Activated CD4-positive, alpha-beta T cell treated with anti-CD3 and anti-CD28 coated beads, Interleukin-2, Interleukin-4, amounts not matched to agents 100 ng/mL and 50 ng/mL, durations not matched to agents 16 hours and 8 hours (primary cell): ENCODE measurements around the gene IL19.
"Not testable (repeated sequence)": the region's sequence is repeated elsewhere in the genome, so short reads cannot be mapped to it uniquely, and the experiment has no call there.

Source experiments
- DNase-seq: peaks from one replicate; pipeline ENCODE4 v3.0.0-alpha.2; 2020; ENCODE audit warnings: low spot score

The IL19 gene

DNA sequence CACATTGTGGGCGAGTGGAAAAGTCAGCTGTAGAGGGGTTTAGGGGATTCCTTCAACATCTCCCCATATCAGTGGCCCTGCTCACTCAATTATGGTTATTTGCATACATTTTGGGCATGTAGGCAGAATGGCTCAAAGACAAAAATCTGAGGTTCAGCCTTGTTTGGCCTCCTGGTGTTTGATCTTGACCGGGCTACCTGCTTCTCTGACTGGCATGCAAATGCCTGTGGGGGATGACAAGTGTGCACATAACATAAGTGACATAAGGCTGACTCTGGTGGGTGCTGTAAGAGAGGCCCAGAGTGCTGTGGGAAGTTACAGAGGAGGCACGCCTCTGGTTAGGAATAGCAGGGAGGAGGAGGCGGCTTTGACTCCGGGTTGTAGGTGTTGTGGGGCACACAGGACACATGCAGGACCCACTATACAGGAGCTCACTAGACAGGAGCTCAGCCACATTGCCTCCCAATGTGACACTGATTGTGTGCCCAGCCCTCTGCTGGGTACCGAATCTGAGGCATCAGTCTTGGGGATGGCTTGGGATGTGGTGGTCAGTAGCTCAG is 29.4 kb upstream of the IL19 start:
- DNase-seq, result no peak

DNA sequence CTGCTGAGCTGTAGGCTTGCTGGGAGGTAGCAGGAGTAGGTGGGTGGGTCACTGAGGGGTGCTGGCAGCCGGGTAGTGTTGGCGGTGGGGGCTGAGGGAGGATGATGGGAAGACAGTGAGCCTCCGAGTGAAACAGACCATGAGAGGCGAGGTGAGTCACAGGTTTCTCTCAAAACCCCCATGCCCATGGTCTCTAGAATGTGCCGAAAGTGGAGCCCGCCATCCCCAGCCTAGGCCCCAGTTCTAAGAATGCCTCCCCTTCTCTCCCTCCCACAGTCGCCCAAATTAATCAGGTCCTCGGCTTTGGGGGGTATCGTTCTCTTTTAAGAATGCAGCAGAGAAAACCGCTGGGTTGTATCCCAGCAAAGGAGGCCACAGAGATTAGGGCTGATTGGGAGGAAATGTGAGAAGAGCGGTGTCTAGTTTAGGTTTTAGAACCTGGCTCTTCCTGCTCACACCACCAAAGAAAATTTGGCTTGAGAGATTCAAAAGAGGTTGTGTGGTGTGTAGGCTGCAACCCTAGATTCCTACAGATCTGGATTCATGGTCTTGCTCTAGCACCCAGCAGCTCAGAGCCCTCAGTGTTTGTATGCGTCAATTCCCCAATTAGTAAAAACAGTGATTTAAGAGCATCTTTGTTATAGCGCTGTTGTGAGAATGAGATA is 27.7 kb upstream of the IL19 start:
- peak; percentile 49 for DNase-seq

DNA sequence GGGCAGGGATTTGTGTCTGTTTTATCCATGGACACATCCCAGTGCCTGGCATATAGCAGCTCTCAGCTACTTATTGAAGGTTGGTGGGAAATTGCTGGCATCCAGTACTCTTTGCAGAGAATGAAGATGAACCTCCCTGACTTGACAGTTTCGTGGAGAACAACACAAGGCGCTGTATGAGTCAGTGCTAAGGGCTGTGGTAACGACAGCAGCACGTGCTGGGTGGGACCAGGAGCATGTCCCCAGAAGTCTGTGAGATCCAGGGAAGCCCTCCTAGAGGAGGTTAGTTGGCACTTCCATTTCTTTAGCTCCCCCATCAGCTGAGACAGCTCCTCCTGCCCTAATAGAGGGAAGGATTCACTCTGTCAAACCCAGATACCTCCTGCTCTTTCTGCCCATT is 25.9 kb upstream of the IL19 start:
- DNase-seq, result peak; percentile 70

DNA sequence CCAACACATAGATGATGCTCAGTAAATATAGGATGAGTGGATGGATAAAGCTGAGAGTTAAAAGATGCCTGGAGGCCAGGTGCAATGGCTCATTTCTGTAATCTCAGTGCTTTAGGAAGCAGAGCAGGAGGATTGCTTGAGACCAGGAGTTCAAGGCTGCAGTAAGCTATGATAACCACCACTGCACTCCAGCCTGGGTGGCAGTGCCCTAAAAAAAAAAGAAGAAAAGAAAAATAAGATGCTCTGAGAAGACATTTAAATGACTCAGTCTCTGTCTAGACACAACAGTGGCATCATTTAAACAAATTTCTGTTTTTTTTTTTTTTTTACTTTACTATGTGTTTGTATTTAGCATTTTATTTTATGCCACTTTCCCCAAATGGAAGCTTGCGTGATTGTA is 25.3 kb upstream of the IL19 start:
- DNase-seq, result no peak

DNA sequence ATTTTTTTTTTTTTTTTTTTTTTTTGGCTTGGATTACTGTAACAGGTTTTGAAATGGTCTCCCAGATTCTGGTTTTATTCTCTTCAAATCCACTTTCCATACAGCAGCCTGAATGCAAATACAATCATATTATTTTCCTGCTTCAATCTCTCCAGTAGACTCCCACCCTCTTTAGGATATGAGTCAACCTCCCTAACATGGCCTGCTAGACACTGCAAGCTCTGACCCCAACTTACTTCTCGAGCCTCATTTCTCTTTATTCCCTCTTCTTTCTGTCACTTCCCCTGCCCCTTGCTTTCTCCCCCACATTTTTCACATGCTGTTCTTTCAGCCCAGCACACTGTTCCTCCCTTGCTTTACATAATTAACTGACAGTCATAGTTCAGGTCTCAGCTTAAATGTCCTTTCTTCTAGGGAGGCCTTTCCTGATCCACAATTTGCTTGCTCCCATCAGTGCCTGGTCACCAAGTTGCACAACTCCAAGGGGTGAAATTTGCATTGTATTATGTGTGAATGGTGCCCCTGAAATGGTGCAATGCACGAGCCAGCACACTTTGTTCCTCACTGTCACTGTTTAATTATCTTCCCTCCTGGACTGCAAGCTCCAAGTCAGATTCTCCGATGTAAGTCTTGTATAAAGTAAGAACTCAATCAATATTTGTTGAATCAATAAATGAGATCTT is 22.1 kb upstream of the IL19 start:
- DNase-seq, result no peak

DNA sequence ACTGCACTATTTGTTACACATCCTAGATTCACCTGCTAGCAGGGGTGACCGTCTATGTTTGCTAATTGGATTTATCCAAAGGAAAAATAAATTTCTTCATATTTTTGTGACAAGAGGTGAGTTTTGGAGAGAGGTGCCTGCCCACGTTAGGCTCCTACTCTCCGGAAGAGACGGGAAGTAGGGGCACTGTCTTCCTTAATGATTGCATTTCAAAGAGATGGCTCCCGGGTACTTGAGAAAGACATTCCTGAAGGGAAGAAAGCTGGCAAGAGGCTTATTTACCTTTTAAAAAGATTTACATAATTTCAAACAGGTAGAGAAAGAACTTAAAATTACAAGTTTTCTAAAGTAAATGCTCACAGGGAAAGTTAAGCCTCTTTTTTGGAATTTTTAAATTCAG is 18.7 kb upstream of the IL19 start:
- DNase-seq, result no peak

DNA sequence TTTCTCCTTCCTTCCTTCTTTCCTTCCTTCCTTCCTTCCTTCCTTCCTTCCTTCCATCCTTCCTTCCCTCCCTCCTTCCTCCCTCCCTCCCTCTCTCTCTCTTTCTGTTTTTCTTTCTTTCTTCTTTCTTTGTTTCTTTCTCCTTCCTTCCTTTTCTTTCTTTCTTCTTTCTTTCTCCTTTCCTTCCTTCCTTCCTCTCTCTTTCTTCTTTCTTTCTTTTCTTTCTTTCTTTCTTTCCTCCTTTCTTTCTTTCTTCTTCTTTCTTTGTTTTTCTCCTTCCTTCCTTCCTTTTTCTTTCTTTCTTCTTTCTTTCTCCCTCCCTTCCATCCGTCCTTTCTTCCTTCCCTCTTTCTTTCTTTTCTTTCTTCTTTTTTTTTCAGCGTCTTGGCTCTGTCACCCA is 18.1 kb upstream of the IL19 start:
- DNase-seq, result no peak

DNA sequence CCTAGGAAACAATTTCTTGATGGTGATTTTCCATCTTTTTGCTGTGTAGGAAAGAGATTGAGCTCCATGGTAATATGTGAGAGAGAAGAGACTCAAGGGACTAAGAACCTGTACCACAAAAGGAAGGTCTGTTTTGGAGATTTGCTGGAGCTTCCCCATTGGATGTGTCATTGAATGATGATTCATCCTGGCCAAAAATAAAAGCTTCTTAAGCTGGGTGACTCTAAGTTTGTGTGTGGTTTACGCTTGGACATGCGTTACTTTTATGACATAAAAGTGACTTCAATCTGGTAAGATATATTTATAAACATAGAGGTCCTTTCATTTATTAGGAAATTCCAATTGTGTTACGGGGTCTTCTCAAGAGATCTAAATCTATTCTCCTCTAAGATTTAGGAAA is 17.4 kb upstream of the IL19 start:
- no peak for DNase-seq

DNA sequence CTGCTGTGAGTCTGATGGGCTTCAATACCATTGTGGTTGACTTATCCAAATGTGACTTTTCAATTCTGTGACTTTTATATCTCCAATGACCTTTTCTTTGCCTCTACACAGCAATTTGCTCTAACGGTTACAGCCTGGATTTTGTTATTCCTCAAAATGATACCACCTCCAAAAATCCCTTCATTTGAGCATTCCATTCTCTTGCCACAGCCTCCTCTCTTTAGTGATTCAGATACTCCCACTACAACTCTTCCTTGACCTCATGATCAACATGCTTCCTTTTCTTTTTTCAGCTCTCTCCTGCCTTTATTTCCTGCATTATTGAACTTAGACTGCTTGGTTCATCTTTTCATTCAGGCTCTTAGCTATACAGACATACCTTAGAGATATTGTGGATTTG is 16.6 kb upstream of the IL19 start:
- no peak for DNase-seq

DNA sequence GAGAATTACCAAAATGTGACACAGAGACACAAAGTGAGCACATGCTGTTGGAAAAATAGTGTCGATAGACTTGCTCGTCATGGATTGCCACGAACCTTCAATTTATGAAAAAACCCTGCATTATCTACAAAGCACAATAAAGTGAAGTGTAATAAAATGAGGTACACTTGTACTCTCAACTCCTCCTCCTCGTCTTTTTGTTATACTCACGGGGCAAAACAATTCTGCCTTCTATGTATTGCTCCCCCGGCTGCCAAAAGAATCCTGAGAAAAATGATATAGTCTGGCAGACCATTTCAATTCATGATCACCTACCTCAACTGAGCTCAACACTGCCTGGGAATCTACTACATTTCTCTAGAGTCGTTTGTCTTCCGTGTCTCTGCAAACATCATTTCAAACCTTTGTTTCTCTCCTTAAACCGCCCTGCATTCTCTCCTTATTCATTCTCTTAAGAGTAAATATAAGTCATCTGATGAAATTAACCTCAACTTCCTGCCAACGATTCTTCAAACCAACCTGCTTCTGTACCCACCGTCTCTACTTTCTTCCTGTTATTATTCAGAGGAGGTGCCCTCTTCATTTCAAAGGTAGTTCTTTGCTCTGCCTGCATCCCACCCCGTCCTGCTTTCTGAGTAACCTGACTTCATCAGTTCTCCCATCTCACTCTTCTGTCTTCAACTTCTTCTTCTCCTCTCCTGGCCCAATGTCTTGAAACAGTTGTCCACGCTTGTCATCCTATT is 12.9 kb upstream of the IL19 start:
- peak; percentile 80 for DNase-seq

DNA sequence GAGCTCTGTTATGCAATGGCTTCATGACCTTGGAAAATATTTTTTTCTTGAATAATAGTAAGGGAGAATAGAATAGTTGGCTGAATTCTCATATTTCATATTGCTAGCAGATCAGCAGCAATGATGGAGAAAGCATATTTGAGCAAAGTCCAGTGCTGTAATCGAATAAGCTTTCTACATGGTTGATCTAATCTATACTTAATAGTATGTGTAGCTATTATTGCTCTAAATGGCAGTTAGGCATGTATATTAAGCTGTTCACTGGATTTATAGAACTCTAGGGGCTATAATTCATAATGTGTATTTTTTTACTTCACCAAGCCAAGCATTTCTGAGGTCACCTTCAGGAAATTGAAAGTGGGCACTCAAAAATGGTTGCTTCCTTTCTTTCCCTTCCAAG is 10.0 kb upstream of the IL19 start:
- no peak for DNase-seq

DNA sequence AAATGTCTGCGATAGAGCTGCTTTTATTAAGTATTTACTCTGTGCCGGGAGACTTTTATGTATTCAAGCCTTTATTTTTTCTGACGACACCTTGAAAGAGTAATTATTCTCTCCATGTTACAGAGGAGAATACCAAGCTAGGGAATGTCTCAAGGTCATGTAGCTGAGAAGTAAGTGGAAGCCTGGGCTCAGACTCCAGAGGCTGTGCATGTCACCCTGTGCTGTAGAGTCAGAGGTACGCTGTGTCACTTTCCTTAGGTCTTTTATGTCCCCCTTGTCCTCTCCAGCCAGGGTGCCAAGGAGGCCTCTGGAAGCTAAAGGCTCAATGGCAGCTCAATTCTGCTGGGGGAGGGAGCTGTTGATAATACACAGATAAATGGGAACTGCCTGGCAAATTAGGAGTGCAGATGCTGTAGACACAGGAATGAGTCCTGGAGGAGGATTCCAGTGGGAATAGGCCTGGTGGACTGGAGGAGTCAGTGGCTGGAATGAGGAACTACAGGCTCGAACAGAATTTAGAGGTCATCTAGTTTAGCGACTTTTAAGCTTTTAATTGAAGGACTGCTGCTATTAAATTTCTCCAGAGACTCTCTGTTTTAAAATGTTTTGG is 9.3 kb upstream of the IL19 start:
- DNase-seq, result no peak

DNA sequence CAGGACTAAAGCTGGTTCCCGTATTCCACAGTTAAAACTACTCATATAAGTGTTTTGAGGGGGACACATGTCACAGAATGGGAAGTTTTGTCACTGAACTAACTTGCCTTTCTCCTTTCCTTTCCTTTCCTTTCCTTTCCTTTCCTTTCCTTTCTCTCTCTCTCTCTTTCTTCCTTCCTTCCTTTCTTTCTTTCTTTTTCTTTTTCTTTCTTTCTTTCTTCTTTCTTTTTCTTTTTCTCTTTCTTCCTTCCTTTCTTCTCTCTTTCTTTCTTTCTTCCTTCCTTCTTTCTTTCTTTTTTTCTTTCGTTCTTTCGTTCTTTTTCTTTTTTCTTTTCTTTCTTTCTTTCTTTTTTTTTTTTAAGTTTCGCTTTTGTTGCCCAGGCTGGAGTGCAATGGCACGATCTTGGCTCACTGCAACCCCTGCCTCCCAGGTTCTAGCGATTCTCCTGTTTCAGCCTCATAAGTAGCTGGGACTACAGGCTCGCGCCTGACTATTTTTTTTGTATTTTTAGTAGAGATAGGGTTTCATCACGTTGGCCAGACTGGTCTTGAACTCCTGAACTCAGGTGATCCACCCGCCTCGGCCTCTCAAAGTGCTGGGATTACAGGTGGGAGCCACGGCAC is 7.7 kb upstream of the IL19 start:
- DNase-seq, result not testable (repeated sequence)

DNA sequence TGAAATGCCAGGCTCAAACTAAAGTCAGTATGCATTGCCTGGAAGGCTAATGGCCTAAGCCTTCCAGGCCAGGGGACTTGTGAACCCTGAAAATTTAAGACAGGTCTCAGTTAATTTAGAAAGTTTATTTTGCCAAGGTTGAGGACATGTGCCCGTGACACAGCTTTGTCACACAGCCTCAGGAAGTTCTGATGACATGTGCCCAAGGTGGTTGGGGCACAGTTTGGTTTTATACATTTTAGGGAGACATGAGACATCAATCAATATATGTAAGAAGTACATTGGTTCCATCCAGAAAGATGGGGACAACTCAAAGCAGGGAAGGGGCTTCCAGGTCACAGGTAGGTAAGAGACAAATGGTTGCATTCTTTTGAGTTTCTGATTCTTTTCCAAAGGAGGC is 4.8 kb upstream of the IL19 start:
- not testable (repeated sequence) for DNase-seq

DNA sequence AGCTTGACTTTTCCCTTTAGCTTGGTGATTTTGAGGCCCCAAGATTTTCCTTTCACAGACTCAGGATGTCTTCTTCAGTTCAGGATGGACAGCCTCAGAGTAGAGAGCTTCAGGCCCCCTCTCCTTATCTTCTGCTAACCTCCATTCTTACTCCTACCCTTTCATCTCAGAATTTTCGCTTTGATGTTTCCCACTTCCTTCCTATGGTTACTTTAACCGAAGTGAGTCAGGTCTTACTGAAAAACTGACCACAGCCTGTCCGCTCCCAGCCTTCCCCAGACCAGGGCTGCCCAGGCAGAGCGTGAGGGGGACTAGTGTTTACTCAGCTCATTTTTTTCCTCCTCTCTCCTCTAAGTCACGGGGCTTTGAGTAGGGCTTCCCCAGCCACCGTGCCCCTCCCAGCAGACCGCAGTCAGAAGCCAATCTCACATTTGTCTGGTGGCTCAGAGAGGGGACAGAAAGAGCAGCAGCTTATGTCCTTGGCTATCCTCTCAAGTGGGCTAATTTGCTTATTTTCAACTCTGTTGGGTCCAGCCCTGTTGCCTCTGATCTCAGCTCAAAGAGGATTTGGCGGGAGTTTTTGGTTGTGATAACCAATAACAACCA is 4.2 kb upstream of the IL19 start:
- peak; percentile 87 for DNase-seq

DNA sequence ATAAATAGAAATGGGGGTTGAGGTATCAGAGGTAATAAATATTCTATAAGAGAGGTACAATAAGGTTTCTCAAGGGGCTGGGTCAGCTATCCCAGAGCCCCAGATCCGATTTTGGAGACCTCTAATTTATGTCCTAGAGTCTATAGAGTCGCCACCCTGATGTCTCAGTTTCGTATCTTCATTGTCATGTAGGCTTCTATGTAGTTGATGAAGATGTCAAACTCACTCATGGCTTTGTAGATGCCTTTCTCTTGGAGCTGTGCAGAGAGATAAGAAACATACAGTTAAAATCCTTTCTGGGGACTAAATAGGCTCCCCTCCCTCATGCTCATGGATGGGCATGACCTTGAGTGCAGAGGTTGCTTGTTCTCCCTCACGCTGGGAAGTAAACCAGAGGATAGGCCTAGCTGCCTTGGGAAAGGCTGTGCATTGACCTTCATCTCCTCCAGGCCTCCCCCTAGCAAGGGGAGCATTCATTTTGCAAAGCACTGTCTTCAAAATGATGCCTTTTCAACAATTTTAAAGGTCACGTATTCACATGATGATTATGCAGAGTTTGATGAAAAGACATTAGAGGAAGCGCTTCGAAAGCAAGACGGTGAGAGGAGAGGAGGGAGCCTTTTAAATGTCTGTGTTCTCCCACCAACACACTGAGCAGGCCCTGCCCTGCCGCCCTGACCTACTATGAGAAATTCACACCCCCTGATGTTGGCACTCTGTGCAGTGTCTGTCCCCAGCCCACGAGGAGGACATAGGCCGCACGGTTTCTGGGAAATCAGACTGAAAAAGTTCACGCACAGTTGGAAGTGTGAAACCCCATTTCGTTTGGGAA is 1.9 kb upstream of the IL19 start:
- DNase-seq, result no peak

DNA sequence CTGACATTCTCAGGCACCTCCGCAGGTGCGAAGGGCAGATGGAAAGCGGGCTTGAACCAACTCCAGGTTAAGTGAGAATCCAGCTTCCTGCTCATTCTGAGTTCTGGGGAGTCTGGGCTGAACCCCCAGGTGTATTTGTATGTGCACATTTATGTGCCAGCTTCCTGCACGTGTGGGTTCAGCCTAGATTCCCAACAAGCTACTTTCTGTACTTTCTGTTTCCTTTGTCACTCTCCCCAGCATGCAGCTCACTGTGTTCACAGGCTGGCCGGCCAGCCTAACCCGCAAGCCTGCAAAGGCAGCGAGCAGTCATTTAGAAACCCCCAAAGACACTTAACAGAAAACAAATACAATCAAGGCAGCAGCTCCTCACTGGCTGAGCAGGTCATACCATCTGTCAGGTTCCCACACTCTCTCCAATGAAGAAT is 1.3 kb upstream of the IL19 start:
- peak; percentile 93 for DNase-seq

DNA sequence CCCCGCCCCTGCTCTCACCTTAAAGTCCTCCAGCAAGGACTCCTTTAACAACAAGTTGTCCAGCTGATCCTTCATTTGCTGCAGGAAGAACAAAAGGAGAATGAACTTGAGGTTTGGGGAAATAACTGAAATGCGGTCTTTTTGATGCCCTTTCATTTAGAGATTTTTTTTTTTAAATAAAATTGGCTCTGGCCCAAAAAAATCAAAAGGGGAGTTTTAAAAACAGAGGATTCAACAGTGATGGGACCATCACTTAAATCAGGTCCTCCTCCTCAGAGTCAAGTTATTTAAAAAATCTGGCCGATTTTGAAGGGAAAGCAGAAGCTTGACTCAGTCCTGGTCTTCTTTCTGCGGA is 742 bp downstream of the IL19 start:
- no peak for DNase-seq

DNA sequence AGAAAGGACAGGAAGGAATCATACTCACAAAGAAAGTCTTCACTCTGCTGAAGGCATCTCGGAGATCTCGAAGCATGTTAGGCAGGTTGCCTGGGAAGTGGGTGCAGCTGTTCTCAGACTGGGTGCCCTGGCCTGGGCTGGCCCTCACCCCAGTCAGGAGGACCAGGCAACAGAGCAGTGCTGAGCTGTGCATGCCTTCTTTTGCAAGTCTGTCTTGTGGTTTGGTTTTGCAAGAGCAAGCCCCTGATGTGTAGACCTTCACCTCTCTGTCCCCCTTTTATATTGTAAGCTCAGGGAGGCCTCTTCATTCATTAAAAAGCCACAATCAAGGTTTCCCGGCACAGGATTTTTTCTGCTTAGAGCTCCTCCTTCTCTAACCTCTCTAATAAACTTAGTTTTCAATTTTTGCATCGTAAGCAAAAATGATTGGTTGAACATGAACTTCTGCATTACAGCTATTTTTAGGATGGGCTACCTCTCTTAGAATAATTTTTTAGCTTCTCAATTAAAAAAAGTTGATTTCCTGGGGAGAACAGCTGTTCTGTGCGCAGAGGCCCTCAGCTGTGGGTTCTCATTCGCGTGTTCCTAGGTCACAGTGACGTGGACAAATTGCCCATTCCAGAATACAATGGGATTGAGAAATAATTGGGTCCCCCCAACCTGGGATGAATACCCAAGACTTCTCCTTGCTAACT is 1.8 kb downstream of the IL19 start, which contains the start of gene IL10:
Gene IL10 (minus strand): TSS at position 252 of the 695 bp plus-strand sequence. CDS start 59 bp downstream, at position 193.
- DNase-seq, result no peak

DNA sequence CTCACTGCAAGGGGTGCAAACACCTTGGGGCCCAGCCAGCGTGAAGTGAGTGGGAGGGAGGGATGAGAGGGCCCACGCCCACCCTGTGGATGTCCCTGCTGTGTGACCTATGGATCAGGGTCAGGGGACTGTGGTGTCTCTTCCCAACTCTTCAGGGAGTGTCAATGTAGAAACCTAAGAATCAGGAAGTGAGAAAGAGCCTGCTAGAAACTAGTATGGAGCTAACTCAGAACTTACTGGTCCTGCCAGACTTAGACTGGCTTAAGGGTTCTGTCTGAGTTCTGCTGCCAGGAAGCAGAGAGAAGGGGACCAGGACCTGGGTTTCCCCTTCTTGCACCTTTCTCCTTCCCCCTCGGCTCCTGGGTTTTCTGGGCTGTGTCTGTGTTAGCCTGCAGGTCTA is 3.5 kb downstream of the IL19 start:
- DNase-seq, result no peak
